ENCODE data around the gene ADAM12.

Gene ADAM12

DNA sequence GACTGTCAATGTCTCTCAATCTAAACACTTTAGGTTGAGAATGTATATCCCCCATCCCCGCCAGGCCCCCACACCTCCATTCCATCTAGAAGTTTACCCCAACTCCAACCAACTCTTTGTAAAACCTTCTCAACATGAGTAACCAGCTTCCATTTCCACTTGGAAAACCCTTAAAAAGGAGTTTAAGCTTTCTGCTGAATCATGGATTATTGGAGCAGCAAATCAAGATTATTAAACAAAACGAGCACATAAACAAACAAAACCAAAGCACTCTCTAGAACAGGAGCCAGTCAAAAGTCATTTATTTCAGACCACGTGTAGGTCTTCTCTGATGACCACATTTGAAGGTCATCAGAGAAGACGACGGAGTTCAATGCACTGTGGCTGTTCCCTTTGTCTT is 278.4 kb downstream of the ADAM12 start:
- no peak for DNase-seq (ENCODE audit: low read depth)
- no peak overlapping the region for H3K4me3 ChIP-seq (ENCODE audit: low read depth, low read length)
- TF ChIP-seq, protein P1, sequence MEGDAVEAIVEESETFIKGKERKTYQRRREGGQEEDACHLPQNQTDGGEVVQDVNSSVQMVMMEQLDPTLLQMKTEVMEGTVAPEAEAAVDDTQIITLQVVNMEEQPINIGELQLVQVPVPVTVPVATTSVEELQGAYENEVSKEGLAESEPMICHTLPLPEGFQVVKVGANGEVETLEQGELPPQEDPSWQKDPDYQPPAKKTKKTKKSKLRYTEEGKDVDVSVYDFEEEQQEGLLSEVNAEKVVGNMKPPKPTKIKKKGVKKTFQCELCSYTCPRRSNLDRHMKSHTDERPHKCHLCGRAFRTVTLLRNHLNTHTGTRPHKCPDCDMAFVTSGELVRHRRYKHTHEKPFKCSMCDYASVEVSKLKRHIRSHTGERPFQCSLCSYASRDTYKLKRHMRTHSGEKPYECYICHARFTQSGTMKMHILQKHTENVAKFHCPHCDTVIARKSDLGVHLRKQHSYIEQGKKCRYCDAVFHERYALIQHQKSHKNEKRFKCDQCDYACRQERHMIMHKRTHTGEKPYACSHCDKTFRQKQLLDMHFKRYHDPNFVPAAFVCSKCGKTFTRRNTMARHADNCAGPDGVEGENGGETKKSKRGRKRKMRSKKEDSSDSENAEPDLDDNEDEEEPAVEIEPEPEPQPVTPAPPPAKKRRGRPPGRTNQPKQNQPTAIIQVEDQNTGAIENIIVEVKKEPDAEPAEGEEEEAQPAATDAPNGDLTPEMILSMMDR (IDR thresholded peaks at IDR 0.05; ENCODE audit: low read depth, low read length, missing control alignments) = no peak

DNA sequence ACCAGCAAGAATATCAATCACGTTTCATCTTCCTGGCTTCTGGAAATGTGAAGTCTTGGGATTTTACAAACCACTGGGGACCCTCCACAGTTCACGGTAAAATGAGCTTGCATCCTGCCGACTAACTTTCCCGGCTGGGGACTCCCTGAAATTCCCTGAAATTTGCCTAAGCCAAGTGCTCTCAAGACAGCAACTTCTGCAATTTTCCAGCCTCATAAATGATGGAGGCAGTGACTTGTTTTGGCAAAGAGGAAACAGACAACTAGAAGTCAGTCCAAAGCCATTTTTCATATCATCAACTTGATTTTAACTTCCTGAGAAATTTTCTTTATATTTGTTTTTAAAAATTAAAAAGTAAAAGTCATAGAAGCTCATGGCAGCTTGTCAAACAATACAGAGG is 279.6 kb downstream of the ADAM12 start:
- no peak for DNase-seq (ENCODE audit: low read depth)
- no peak overlapping the region for H3K4me3 ChIP-seq (ENCODE audit: low read depth, low read length)
- TF ChIP-seq, protein P1 (IDR thresholded peaks at IDR 0.05; ENCODE audit: low read depth, low read length, missing control alignments) = no peak

DNA sequence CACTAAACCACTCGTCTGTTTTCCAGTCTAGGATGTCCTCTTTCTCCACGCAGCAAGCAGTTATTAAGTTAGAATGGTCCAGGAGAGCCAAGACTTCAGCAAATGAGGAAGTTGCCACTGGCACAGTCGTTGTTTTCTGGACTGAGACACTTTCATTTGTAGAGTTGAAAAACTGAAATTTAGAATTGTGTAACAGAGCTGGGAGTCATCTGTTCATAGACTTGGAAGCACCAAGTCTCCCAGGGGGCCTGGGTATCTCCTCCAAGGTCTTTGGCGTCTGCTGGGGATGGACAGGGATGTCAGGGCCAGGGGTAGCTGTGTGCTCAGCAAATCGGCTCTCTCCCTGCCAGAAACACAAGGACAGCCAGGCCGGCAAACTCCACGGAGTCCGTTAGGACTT is 283.5 kb downstream of the ADAM12 start:
- TF ChIP-seq, protein P1 (IDR thresholded peaks at IDR 0.05; ENCODE audit: low read depth, low read length, missing control alignments) = no peak
- DNase-seq (ENCODE audit: low read depth) = no peak
- no peak overlapping the region for H3K4me3 ChIP-seq (ENCODE audit: low read depth, low read length)

DNA sequence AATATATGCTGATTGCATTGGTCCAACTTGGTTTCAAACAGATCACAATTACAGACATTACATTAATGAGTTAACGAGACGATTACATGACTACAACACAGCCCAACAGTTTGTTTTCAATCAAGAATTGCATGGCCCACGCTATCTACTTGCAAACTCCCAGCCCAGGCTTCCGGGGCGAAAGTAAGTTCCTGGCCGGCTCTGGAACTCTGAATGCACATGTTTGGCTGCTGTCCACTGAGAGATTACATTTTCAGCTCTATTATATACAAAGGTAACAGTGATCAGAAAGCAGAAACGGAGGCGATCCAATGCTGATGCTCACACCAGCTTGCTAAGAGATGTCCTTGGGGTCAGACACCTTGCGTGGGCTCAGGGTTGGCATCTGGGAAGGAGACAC is 285.6 kb downstream of the ADAM12 start:
- TF ChIP-seq, protein P1 (IDR thresholded peaks at IDR 0.05; ENCODE audit: low read depth, low read length, missing control alignments) = no peak
- no peak overlapping the region for H3K4me3 ChIP-seq (ENCODE audit: low read depth, low read length)
- no peak for DNase-seq (ENCODE audit: low read depth)

GRCh38 chr10:126101736-126102135 is 286.5 kb downstream of the ADAM12 start:
- TF ChIP-seq, protein P1 (IDR thresholded peaks at IDR 0.05; ENCODE audit: low read depth, low read length, missing control alignments) = no peak
- no peak for DNase-seq (ENCODE audit: low read depth)
- no peak overlapping the region for H3K4me3 ChIP-seq (ENCODE audit: low read depth, low read length)

GRCh38 chr10:126101325-126101724 is 287.0 kb downstream of the ADAM12 start:
- no peak overlapping the region for H3K4me3 ChIP-seq (ENCODE audit: low read depth, low read length)
- no peak for DNase-seq (ENCODE audit: low read depth)
- TF ChIP-seq, protein P1 (IDR thresholded peaks at IDR 0.05; ENCODE audit: low read depth, low read length, missing control alignments) = no peak

DNA sequence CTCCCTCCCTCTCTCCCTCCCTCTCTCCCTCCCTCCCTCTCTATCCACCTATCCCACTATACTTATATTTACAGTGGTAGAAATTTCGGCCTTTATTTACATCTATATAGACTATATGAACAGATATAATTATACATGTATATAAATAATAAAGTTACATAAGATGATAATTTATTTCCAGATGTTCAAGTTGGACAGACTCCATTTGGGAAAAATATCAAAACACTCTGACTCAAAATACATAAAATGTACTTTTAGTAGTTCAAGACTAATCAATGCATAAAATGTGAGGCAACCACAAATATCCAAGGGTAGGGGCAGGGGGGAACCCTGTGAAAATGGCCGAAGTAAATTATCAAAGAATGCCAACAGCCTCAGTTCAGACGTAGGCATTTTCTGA is 288.9 kb downstream of the ADAM12 start:
- no peak overlapping the region for H3K4me3 ChIP-seq (ENCODE audit: low read depth, low read length)
- DNase-seq (ENCODE audit: low read depth) = no peak
- TF ChIP-seq, protein P1 (IDR thresholded peaks at IDR 0.05; ENCODE audit: low read depth, low read length, missing control alignments) = no peak
